Measurements from ENCODE around the gene ANKRD9.

DNA sequence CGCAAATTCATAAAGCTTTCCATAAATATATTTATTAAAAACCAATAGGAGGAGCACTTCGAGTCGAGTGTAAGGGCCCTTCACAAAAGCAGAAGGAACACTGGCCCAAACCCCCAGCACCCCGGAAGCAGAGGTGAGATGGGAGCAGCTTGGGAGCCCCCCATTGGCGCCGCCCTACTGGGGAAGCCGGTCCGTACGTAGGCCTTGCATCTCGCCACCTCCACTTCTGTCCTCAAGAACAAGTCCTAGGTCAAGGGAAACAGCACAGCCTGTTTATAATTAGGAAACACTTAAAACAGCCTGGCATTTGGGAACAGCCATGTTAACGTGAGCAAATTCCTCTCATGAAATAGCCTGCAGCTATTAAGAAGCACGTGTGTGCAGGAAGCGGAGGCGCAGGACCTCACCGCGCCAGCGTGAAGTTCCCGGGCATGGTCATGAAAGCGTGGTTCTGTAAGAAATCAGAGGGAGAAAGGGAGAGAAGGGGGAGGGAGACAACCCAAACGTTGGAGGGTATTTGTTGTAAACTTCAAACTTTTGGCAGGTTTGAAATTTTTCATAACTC is 7.7 kb downstream of the ANKRD9 start:
- TF ChIP-seq CTCF (IDR thresholded peaks at IDR 0.05): peak; percentile 24
- TF ChIP-seq EZH2 (IDR thresholded peaks at IDR 0.05): no peak

Data from neural progenitor cell (in vitro differentiated cells).